GM19240 (cell line): ENCODE measurements around the gene TACC2.
"Not testable (repeated sequence)": the region's sequence is repeated elsewhere in the genome, so short reads cannot be mapped to it uniquely, and the experiment has no call there.

Source experiments
- DNase-seq: peaks from one replicate; pipeline ENCODE4 v3.0.0; 2011; ENCODE audit warnings: low spot score; ENCODE audit not compliant: insufficient read length

TACC2 gene

DNA sequence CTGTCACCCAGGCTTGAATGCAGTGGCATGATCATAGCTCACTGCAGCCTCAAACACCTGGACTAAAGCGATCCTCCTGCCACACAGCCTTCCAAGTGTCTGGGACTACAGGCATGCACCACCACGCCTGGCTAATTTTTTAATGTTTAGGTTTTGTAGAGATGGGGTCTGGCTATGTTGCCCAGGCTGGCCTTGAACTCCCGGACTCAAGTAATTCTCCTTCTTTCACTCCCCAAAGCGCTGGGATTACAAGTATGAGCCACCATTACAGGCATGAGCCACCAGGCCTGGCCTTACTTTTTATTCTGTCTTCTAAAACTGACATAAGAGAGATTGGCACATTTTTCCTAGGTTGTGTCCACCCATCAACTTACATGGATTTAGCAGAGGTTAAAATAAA is 33.3 kb downstream of the TACC2 start:
- DNase-seq, result no peak

DNA sequence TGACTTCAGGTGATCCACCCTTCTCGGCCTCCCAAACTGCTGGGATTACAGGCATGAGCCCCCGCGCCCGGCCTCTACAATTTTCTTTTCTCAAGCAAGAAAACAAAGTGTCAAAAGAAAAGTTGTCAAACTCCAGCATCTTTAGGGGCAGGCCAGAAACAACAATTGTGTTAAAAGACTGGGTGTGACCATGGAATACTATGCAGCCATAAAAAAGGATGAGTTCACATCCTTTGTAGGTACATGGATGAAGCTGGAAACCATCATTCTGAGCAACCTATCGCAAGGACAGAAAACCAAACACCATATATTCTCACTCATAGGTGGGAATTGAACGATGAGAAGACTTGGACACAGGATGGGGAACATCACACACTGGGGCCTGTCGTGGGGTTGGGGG is 34.3 kb downstream of the TACC2 start:
- not testable (repeated sequence) for DNase-seq

DNA sequence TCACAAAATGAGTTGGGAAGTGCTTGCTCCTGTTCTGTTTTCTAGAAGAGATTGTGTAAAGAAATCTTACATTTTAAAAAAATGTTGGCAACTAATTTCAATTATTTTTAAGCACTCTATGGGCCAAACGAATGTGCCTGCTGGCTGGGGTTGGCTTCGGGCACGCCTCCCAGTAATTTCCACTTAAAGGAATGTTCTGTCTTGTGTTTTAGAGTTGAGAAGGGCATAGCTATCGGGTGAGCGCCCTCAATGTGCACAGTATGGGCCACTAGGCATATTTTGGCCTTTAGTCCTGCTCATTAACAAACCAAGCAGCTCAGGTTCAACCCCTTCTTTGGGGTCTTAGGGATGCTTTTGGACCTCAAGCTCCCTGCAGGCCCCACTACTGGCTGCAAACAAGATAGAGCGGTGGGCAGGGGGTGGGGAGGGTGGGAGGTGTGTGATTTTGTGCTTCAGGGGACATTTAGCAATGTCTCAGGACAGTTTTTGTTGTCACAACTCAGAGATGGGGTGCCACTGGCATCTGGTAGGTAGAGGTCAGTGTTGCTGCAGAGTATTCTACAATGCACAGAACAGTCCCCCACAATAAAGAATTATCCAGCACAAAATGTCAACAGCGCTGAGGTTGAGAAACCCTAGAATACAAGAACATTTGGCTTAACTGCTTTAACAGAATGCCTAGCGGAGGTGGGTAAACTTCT is 40.7 kb downstream of the TACC2 start:
- no peak for DNase-seq

DNA sequence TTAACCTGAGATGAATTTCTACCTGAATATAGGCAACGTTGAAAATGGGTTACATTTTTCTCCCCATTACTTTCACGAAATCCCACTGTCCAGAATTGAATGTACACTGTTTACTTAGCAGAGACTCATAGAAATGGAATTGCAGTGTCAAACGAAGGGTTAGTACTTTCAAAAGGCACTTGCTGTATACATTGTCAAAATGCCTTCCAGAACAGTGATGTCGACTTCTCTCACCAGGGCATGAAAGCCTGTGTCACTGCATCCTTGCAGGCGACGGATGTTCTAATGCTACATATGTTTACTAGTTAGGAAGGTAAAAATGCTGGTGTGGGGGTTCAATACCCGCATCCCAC is 41.2 kb downstream of the TACC2 start:
- no peak for DNase-seq

DNA sequence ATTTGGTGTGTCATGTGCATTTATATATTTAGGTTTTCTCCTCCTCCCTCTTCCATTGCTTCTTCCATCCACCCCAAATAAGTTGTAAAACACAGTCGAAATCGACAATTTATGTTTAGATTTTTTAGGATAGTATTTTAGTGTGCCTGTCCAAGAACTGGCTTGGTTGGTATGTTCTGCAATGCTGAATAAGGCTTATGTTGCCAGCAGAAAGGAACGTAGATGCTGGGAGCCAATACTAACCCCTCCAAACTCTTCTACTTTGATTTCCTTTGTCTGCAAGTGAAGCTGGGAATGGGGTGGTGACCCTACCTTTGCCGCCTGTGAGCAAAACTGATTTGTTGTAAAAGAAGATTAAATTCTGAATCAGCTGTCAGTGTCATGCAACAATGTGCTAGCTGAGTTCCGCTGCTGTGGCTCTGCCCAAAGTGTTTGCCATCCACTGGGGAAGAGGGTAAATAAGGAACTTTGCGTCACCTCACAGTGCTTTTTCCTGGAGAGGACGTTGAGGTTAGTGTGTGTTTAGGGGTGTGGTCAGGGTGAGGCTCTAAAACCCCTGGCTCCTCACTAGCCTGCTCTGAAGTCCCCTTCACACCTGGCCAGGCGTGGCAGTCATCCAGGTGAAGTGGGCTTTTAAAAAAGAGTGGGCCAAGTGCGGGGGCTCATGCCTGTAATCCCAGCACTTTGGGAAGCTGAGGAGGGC is 44.4 kb downstream of the TACC2 start:
- no peak for DNase-seq

DNA sequence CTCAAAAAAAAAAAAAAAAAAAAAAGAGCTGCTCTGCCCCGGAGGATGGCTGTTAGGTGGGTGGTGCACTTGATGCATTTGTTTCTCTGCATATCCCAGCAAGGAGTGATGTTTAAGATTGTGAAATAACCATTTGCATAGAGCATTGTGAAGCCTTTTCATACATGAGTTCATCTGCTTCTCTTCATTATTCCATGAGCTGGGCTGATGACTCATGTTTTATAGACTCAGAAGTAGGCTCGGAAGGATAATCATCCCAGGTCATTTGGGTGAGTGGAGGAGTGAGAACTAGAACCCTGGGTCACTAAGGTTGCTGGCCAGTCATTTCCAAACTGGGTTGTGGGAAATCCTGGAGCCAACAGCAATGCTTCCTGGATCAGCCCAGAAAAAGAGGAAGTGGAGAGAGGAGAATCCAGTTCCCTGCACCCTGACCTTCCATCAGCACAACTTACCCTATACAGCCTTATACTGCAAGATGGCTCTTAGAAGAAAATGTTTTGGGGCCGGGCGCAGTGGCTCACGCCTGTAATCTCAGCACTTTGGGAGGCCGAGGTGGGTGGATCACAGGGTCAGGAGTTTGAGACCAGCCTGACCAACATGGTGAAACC is 45.3 kb downstream of the TACC2 start:
- DNase-seq, result no peak

DNA sequence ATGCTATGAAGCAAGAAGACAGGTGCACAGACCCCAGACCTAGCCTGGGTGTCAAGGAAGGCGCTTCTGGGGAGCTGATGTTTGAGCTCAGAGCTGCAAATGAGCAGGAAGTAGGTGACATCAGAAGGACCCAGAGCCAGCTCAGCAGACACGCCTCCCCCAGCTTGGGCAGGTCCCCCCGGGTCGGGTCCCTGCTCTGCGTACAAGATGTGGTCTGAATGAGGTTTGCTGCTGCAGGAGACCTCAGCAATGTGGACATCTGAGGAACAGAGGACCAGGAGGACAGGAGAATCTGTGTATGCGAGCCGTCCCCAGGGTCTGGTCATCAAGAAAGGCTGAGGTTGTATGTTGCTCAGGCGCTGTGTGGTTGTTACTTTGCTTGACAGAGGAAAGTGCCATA is 51.8 kb downstream of the TACC2 start:
- DNase-seq, result no peak

DNA sequence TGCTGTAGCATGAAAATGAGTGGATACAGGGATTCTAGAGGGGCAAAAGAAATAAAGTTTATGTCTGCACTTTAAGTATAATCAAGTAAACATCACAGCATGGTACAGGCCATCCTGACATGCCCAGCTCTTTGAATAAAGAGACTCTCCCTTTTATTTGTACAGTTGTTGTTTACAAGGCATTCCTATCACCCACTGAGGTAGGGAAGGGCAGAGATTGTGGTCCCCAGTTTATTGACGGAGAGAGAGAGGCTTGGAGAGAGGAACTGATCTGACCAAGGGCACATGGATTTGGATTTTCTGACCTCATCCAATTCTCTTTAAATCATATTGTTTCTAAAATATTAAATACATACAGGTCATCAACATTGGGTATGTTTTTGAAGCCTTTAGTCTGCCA is 53.9 kb downstream of the TACC2 start:
- no peak for DNase-seq

DNA sequence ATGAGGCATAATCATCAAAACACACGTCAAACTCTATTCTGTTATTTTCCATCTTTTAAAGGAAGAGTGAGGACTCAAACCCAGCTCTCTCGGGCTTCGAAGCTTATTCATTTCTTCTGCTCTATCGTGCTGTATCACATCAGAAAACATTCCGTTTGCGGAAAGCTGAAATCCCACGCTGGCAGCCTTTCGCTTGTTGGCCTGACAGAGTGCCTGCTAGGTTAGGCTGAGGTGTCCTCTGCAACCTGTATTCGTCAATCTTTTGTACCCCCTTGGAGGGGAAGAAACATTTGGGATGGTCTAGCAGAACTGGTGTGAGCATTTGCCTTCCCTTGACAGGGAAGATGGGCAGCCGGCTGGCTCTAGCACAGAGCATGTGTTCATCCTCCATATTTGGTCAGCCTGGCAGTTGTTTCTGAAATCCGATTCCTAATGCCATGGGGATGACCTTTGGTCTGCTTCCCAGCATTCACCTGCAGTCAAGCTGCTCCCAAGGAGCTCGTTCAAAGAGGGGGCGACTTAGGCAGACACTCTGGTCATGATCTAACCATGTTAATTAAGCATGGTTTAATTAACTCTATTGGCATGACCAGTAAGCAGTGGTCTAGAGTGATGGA is 55.2 kb downstream of the TACC2 start:
- DNase-seq, result no peak

DNA sequence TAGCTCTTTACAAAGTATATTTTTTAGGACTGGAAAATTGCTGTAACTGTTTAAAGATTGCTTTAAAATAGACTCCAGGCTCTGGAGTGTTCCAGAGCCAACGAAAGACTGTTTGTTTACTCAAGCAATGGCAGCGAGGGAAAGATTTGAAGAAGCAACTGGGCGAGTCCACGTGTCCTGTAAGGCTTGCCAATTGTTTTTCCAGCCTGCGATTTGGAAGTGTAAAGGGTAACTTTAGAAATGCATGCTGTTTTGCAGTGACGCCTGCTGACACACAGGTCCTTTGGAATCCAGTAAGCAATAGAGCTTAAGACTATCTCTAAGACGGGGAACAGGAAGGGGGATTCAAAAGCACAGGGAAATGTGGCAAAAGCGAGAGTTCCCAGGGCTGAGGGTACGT is 55.8 kb downstream of the TACC2 start:
- DNase-seq, result no peak

DNA sequence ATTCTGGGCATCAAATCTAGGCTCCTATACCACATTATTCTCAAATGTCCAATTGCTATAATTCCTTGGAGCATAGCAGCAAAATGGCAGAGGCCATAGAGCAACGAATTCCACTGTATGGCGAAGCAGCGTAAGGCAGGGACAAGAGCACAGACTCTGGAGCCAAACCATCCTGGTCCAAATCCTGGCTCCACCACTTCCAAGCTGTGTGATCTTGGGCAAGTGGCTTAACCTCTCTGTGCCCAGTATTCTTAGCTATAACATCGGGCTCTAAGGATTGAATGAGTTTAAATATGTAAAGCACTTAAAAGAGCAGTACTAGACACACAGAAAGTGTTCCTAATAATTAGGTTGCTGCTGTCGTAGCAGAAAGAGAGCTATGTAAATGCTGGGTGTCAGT is 56.2 kb downstream of the TACC2 start:
- DNase-seq, result no peak

DNA sequence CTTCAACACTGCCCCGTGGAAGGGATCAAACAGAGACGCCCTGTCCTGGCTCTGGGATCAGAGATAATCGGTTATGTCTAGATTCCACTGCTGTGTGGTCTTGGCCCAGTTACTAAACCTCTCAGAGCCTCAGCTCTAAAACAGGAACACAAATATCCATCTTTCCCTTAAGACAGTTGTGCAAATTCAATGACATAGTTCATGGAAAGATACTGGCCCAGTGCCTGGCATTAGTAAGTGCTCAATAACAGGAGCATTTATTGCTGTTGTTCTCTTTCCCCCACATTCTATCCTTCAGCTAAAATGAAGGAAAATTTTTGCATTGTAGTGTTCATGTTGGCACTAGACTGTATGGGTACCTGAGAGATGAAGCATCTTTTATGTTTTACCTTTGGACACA is 58.6 kb downstream of the TACC2 start:
- no peak for DNase-seq

DNA sequence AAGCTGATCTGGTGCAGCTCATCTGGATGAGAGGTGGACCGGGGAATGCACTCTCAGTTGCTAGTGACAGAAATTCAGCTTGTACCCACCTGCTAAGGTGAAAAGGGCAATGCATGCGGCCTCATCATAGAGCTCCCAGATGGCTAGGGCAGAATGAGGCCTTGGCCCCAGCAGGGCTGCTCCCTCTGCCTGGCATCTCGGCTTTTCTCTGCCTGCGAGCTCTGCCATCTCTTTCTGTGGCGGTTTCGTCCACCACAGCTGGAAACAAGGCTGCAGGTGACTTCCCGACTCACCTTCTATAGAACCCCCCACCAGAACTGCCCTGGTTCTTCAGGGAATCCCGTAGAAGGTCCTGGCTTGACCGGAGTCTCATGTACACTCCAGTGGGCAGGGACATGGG is 60.1 kb downstream of the TACC2 start:
- no peak for DNase-seq

DNA sequence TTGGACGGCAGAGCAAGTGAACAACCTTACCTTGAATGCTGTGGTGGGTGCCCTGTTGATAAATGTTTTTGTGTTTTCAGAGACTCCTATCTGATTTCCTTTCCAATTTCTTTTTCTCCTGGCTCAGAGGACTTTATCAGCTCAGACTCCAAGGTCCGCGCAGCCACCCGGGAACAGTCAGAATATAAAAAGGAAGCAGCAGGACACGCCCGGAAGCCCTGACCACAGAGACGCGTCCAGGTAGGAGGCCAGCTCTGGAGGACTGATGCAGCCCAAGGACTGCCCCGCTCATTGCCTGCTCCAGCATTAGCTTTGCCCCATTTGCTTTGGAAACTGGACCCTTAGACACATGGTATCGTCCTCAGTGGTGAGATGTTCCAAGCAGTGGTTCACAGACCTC is 61.3 kb downstream of the TACC2 start:
- DNase-seq, result no peak

DNA sequence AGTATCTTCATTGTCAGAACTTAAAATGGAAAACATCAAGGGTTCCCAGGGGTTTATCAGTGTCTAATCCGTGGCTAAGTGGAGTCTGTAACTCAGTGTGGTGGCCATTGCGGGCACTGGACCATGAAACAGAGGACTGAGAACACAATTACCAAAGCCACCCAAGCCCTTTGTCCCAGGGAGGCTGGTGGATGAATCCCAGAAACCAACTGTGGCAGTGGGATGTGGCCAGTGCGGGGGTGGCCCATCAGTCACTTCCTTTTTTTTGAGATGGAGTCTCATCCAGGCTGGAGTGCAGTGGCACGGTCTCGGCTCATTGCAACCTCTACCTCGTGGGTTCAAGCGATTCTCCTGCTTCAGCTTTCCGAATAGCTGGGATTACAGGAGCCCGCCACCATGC is 61.8 kb downstream of the TACC2 start:
- DNase-seq, result no peak

DNA sequence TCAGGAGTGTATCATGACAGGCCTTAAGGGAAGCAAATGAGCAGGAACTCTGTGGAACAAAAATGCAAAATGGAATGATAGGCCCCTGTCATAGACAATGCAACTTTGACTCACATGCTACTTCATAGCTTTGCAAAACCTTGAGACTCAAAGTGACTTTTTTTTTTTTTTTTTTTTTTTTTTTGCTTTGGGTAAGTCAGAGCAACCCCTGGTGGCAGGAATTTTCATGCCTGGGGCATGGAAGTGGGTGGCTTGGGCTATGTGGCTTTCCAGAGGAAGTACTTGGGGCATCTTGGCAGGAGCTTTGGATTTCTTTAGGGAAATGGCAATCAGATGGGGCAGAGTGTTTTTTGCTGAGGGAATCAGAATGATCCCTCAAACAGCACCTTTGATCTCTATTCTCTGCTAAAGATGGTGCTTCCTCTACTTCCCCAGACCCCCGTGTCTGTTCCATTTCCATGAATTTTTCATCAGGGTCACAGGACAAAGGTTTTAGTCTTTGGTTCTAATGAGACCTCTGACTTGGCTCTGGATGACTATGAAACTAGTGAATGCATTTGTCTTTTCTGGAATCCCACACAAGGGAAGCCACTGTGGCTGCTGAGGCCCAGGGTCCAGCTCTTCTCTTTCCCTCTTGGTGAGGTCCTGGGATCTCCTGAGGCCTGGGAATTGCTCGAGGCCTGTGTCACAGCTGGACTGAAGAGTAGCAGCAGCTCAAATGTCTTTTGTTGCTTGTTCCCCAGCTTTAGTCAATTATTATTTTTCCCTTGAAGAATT is 62.8 kb downstream of the TACC2 start:
- DNase-seq, result no peak

DNA sequence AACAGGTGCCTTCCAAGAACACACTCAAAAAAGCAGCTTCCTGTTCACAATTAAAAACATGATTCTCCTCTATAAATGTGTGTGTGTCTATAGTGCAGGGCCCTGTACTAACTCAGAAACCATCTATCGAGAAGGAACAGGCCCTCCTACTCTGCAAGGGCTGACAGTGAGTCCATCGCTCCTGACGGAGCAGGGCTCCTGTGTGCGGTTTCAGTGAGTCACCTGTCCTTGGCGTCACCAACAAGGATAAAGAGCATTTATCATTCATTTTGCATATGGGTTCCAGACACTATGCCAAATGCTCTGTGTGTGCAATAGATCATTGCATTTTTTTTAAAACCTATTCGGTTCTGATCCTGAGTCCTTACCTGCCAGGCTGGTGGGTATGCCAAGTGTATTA is 63.7 kb downstream of the TACC2 start:
- DNase-seq, result no peak

DNA sequence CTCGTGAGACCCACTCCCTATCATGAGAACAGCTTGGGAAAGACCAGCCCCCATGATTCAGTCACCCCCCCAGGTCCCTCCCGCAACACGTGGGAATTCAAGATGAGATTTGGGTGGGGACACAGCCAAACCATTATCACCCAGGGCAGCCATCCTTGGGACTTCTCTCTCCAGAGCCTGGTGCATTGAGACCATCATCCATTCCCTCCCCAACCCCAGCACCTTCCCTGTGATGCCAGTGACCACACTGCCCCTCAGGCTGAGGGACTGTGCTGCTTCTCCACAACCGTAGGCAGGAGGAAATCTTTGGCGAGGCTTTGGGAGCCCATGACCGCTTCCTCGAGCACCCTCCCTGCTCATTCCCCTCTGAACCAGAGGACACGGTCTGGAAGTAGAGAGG is 64.4 kb downstream of the TACC2 start:
- DNase-seq, result no peak

DNA sequence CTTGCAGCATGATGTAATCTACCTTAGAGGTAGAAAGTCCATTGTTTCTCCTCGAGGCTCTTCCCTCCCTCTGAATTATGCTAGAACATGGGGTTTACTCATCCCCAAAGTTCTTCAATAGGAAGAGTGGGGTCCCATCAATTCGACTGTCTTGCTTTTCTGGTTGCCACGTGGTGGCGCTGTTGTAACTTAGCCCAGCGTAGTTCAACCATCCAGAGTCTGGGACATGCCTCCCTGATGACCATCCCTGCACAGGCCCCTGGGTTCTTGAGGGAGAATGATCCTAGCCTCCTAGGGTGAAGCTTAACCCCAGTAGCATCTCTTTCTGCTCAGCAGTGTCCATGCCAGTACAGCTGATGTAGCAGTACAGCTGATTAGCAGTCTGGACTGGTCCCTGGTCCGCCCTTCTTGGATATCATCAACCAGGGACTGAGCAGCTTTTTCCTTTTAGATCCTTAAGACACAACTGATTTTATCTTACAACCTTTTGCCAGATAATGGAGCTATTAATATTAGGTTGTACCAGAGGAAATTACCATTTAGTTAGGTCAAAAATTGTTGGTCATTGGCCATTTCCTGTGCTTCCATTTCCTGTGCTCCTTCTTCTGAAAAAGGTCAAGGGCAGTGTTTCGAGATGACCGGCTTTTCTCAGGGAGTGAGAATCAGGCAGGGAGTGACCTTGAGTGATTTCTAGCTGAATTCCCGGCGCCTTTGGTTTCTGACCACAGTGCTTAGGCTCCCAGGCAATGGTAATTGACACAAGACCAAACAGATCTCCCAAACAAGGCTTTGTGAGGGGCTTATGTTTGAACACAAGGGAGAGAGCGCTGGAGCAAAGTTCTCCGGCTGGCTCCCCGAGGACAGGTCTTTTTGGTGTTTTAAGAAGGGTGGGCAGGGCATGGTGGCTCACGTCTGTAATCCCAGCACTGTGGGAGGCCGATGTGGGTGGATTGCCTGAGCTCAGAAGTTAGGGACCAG is 65.4 kb downstream of the TACC2 start:
- no peak for DNase-seq

DNA sequence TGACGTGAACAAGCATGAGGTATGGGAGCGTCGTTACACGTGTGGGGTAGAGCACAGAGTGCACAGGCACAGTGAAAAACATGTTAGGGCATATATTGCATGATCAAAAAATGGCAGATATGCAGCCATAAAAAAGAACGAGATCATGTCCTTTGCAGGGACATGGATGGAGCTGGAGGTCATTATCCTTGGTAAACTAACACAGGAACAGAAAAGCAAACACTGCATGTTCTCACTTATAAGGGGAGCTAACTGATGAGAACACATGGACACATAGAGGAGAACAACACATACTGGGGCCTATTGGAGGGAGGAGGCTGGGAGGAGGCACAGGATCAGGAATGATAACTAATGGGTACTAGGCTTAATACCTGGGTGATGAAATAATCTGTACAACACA is 66.3 kb downstream of the TACC2 start:
- no peak for DNase-seq
